BJ (cell line): ENCODE measurements around the gene NLRP3. TPM values are rescaled to one million over a fixed set of nuclear protein-coding genes. Genes with fewer than 3 reads are reported as not detected.
"Not testable (repeated sequence)": the region's sequence is repeated elsewhere in the genome, so short reads cannot be mapped to it uniquely, and the experiment has no call there.

ENCODE experiments used
- CTCF ChIA-PET: fragments of 350-600 bp; formaldehyde crosslinking; extraction: SDS; loops from one replicate; lab custom pipeline; 2021; ENCODE audit warnings: antibody characterized with exemption, inconsistent platforms; lab: Yijun Ruan, JAX
- POLR2A ChIA-PET: fragments of 300-600 bp; sonication (Branson Sonifier 250); formaldehyde crosslinking; extraction: SDS; loops from one replicate; lab custom pipeline; 2021; ENCODE audit warnings: antibody characterized with exemption; lab: Charles Lee
- DNase-seq: peaks from one replicate; pipeline ENCODE4 v3.0.0-alpha.2; 2011; ENCODE audit warnings: low read depth
- H3K27me3 ChIP-seq: 2 replicates; pipeline ENCODE4 v1.6.0; 2011; ENCODE audit warnings: low read length; ENCODE audit not compliant: control insufficient read depth, insufficient read depth
- H3K36me3 ChIP-seq: 2 replicates; pipeline ENCODE4 v1.5.1; 2011; ENCODE audit warnings: low read length; ENCODE audit not compliant: control insufficient read depth, insufficient read depth
- H3K4me3 ChIP-seq: 2 replicates; pipeline ENCODE4 v1.5.1; 2011; ENCODE audit warnings: low read depth, mild to moderate bottlenecking, control low read depth, low read length
- CTCF ChIP-seq: IDR thresholded peaks from 2 replicates; pipeline ENCODE4 v1.5.1; 2011; ENCODE audit warnings: low read depth, mild to moderate bottlenecking, control low read depth, inconsistent platforms, low read length, moderate library complexity; ENCODE audit not compliant: insufficient read depth
- polyA plus RNA-seq: library from polyadenylated mRNA; depleted of rRNA; stranded (reverse); fragments of >200 nt; gene quantifications from 2 replicates; pipeline ENCODE4 v1.2.3, GENCODE V29; 2011

NLRP3 gene
- polyA plus RNA-seq, 1 experiment = not detected

GRCh38 chr1:247370786-247371732 lies 44.9 kb upstream of the NLRP3 start:
- Histone ChIP-seq H3K27me3 (0 out of 2 replicates have a peak, but pooled peaks cover 3% of the 10 kb centered on the region), H3K36me3 (no peaks in the 10 kb centered on the region), H3K4me3 (no peak overlapping the region)
- CTCF ChIA-PET = no interaction called here
- POLR2A ChIA-PET = no interaction called here
- no peak for TF ChIP-seq CTCF
- DNase-seq = no peak

- no peak for TF ChIP-seq CTCF
- H3K27me3 ChIP-seq = 0 out of 2 replicates have a peak, but pooled peaks cover 3% of the 10 kb centered on the region
- no peaks in the 10 kb centered on the region for H3K36me3 ChIP-seq
- no peak for DNase-seq
- CTCF ChIA-PET = interaction anchor here (1.7 to 3.4 kb wide), 5 partner anchors 9 to 115 kb away, joined by 5 to 37 read pairs (median 5); partner anchors contain the start of gene ZNF496
- H3K4me3 ChIP-seq = no peak overlapping the region
- POLR2A ChIA-PET = no interaction called here
Measured at GRCh38 chr1:247371801-247372259, 44.1 kb upstream of the NLRP3 start.

- no peaks in the 10 kb centered on the region for H3K36me3 ChIP-seq
- H3K27me3 ChIP-seq = 0 out of 2 replicates have a peak, but pooled peaks cover 3% of the 10 kb centered on the region
- peak overlapping the region; percentile 18 for H3K4me3 ChIP-seq
- POLR2A ChIA-PET = no interaction called here
- CTCF ChIA-PET = interaction anchor here (0.7 to 3.4 kb wide), 13 partner anchors 9 to 464 kb away, joined by 3 to 37 read pairs (median 5); partner anchors contain the start of gene ZNF496
- TF ChIP-seq CTCF = peak; percentile 61
- no peak for DNase-seq
Measured at GRCh38 chr1:247373721-247374141, 42.2 kb upstream of the NLRP3 start.

GRCh38 chr1:247374651-247375334 lies 41.2 kb upstream of the NLRP3 start:
- POLR2A ChIA-PET, H3K27me3 ChIP-seq, H3K4me3 ChIP-seq, H3K36me3 ChIP-seq, DNase-seq: not testable (repeated sequence)
- CTCF ChIA-PET = interaction anchor here (0.6 to 3.4 kb wide), 6 partner anchors 8 to 338 kb away, joined by 3 to 37 read pairs (median 12); no protein-coding TSS in a partner anchor

GRCh38 chr1:247375747-247376146 lies 40.2 kb upstream of the NLRP3 start:
- POLR2A ChIA-PET = no interaction called here
- no peak for TF ChIP-seq CTCF
- Histone ChIP-seq H3K36me3 (no peaks in the 10 kb centered on the region), H3K27me3 (0 out of 2 replicates have a peak, but pooled peaks cover 3% of the 10 kb centered on the region), H3K4me3 (no peak overlapping the region)
- no peak for DNase-seq
- CTCF ChIA-PET = no interaction called here
